HepG2 (cell line): ENCODE data around the gene STEAP2. TPM values are rescaled to one million over a fixed set of nuclear protein-coding genes. Genes with fewer than 3 reads are reported as not detected.

Experiments used
- BATF2 ChIP-seq: sonication (generic); formaldehyde crosslinking; IDR thresholded peaks from 2 replicates; pipeline ENCODE4 v1.8.0; 2022; ENCODE audit warnings: mild to moderate bottlenecking, missing genetic modification reagents, moderate library complexity
- BCL6 ChIP-seq: IDR thresholded peaks from 2 replicates; pipeline ENCODE4 v1.6.1; 2016; ENCODE audit warnings: missing genetic modification reagents, missing compliant biosample characterization
- DBP ChIP-seq: sonication (generic); formaldehyde crosslinking; IDR thresholded peaks from 2 replicates; pipeline ENCODE4 v1.4.0; 2020; ENCODE audit warnings: missing genetic modification reagents; ENCODE audit errors: not compliant biosample characterization
- EZH2 ChIP-seq: conservative IDR thresholded peaks from 2 replicates; pipeline ENCODE4 v1.6.1; 2012; ENCODE audit warnings: mild to moderate bottlenecking, low read depth, low read length, moderate library complexity
- GPBP1L1 ChIP-seq: sonication (generic); formaldehyde crosslinking; IDR thresholded peaks from 2 replicates; pipeline ENCODE4 v1.5.0; 2020; ENCODE audit warnings: mild to moderate bottlenecking, missing genetic modification reagents
- PAXIP1 ChIP-seq: sonication (generic); formaldehyde crosslinking; conservative IDR thresholded peaks from 2 replicates; pipeline ENCODE4 v1.4.0; 2020; ENCODE audit warnings: mild to moderate bottlenecking, missing genetic modification reagents, moderate library complexity
- REL ChIP-seq: sonication (generic); formaldehyde crosslinking; conservative IDR thresholded peaks from 2 replicates; pipeline ENCODE4 v1.8.0; 2022; ENCODE audit warnings: mild to moderate bottlenecking, missing genetic modification reagents, moderate library complexity
- SOX6 ChIP-seq, 2 experiments: fragments of 450-650 bp in 1 of 2; sonication (generic) in 1 of 2; formaldehyde crosslinking in 1 of 2; IDR thresholded peaks; 2 replicates each; pipeline versions ENCODE4 v1.4.0 to v1.6.1; 2017 to 2020; ENCODE audit warnings: antibody characterized with exemption in 1 of 2, mild to moderate bottlenecking in 1 of 2, missing genetic modification reagents in 1 of 2
- TOE1 ChIP-seq: sonication (generic); formaldehyde crosslinking; IDR thresholded peaks from 2 replicates; pipeline ENCODE4 v1.4.0; 2020; ENCODE audit warnings: mild to moderate bottlenecking, missing genetic modification reagents
- ZSCAN5A ChIP-seq: sonication (generic); formaldehyde crosslinking; IDR thresholded peaks from 2 replicates; pipeline ENCODE4 v1.8.0; 2022; ENCODE audit warnings: mild to moderate bottlenecking, missing genetic modification reagents, borderline replicate concordance
- polyA plus RNA-seq, 8 experiments: library from polyadenylated mRNA; depleted of rRNA in 3 of 8; stranded (reverse) in 7 of 8; unstranded in 1 of 8; fragments of >200 nt; fragmentation: Illumina TruSeq in 4 of 8; extraction: Trizol in 4 of 8; gene quantifications; 2 replicates each; pipeline versions ENCODE4 v1.2.1 to v1.2.3, GENCODE V29; 2011 to 2016; ENCODE audit warnings: low read depth in 4 of 8, missing spikeins in 1 of 8, mixed read lengths in 1 of 8; ENCODE audit not compliant: insufficient read depth in 1 of 8
- total RNA-seq, 5 experiments: library from RNA; depleted of rRNA; stranded (reverse); fragments of >200 nt; fragmentation: Illumina TruSeq; extraction: Trizol; gene quantifications; 2 replicates each; pipeline ENCODE4 v1.2.3, GENCODE V29; 2016; ENCODE audit warnings: low read depth in 1 of 5

STEAP2 gene
- total and polyA plus RNA-seq, 2 of the 13 experiments (the other 11 are each of a cell fraction or from before 2014, with no cell fraction given), result 4.3 to 4.4 TPM

GRCh38 chr7:90180011-90180585 is 31.4 kb upstream of the STEAP2 start (continued):
- TF ChIP-seq REL (CRISPR knock-in tag) (no peak), TOE1 (CRISPR knock-in tag) (no peak), GPBP1L1 (CRISPR knock-in tag) (no peak), BCL6 (CRISPR knock-in tag) (peak; percentile 19; the same call in 1 of the 2 replicates), PAXIP1 (0 out of 2 replicates have a peak, but pooled peaks have one; percentile 19), DBP (CRISPR knock-in tag) (no peak), ZSCAN5A (CRISPR knock-in tag) (no peak), SOX6 (IDR thresholded peaks at IDR 0.05) (no peak), SOX6 (CRISPR knock-in tag; IDR thresholded peaks at IDR 0.05) (peak; percentile 24; the same call in 1 of the 2 replicates), EZH2 (no peak), BATF2 (CRISPR knock-in tag) (no peak)
- TF ChIP-seq, all 625 proteins: peak for 7
